Tibial artery (tissue), 4 donors: ENCODE results near the gene CACNA2D1.

ENCODE experiments used
- DNase-seq, 2 donors: peaks; one replicate each; pipeline ENCODE4 v3.0.0-alpha.2; 2019
- H3K27ac ChIP-seq, 2 donors: fragments of 200-600 bp; sonication (generic) in 1 of 2; 1 replicate in 1 of 2; 2 replicates in 1 of 2; pipeline ENCODE4 v1.5.1; 2018 to 2019; ENCODE audit warnings: mild to moderate bottlenecking in 1 of 2
- H3K27me3 ChIP-seq, 2 donors: fragments of 200-600 bp; sonication (generic) in 1 of 2; one replicate each; pipeline versions ENCODE4 v1.5.1 to v1.6.0; 2016 to 2019
- H3K36me3 ChIP-seq, 3 donors: fragments of 200-600 bp; sonication (generic) in 2 of 3; one replicate each; pipeline ENCODE4 v1.5.1; 2016 to 2019; ENCODE audit warnings: mild to moderate bottlenecking in 2 of 3
- H3K4me1 ChIP-seq, 4 donors: fragments of 200-600 bp; sonication (generic) in 2 of 4; 1 replicate in 3 of 4; 2 replicates in 1 of 4; pipeline ENCODE4 v1.5.1; 2016 to 2019
- H3K4me3 ChIP-seq, 2 donors: fragments of 200-600 bp; sonication (generic) in 1 of 2; 1 replicate in 1 of 2; 2 replicates in 1 of 2; pipeline ENCODE4 v1.5.1; 2018 to 2019; ENCODE audit warnings: mild to moderate bottlenecking in 2 of 2
- H3K9me3 ChIP-seq, 3 donors: fragments of 200-600 bp; sonication (generic) in 1 of 3; one replicate each; pipeline ENCODE4 v1.5.1; 2016 to 2019
- CTCF ChIP-seq, 2 experiments: fragments of 200-600 bp in 1 of 2; fragments of 450-650 bp in 1 of 2; IDR thresholded peaks; one replicate each; pipeline ENCODE4 v1.5.1; 2017 to 2019; ENCODE audit warnings: antibody characterized with exemption in 2 of 2, mild to moderate bottlenecking in 1 of 2, moderate library complexity in 1 of 2
- intact Hi-C: fragments of 100-400 bp; cut with DNase I; formaldehyde crosslinking; loops from one replicate; pipeline ENCODE4 v1.15.0; 2023; ENCODE audit warnings: low total_unique reads

Gene CACNA2D1

GRCh38 chr7:82128546-82128945 lies 315.0 kb downstream of the CACNA2D1 start:
- Histone ChIP-seq H3K4me3 (no peak overlapping the region), H3K27ac (no peak overlapping the region), H3K4me1 (peaks cover 0 to 4% (median 0%) of the 10 kb centered on the region in 4 donors), H3K27me3 (no peaks in the 10 kb centered on the region), H3K36me3 (peaks cover 0 to 6% (median 6%) of the 10 kb centered on the region in 3 donors), H3K9me3 (no peaks in the 10 kb centered on the region)
- no peak for DNase-seq
- intact Hi-C loops, result no loop called here
- TF ChIP-seq CTCF (IDR thresholded peaks at IDR 0.05), result no peak

GRCh38 chr7:82126576-82126975 lies 317.0 kb downstream of the CACNA2D1 start:
- H3K27me3 ChIP-seq, result no peaks in the 10 kb centered on the region
- intact Hi-C loops, result no loop called here
- peaks cover 0 to 6% (median 6%) of the 10 kb centered on the region in 3 donors for H3K36me3 ChIP-seq
- H3K4me3 ChIP-seq, result no peak overlapping the region
- peaks cover 0 to 4% (median 0%) of the 10 kb centered on the region in 4 donors for H3K4me1 ChIP-seq
- H3K9me3 ChIP-seq, result no peaks in the 10 kb centered on the region
- DNase-seq, result no peak
- no peak for TF ChIP-seq CTCF (IDR thresholded peaks at IDR 0.05)
- no peak overlapping the region for H3K27ac ChIP-seq

- no peak overlapping the region for H3K4me3 ChIP-seq
- DNase-seq, result no peak
- H3K36me3 ChIP-seq, result peaks cover 0 to 6% (median 6%) of the 10 kb centered on the region in 3 donors
- no peak for TF ChIP-seq CTCF (IDR thresholded peaks at IDR 0.05)
- no peaks in the 10 kb centered on the region for H3K27me3 ChIP-seq
- peaks cover 0 to 4% (median 0%) of the 10 kb centered on the region in 4 donors for H3K4me1 ChIP-seq
- H3K27ac ChIP-seq, result no peak overlapping the region
- H3K9me3 ChIP-seq, result no peaks in the 10 kb centered on the region
- intact Hi-C loops, result no loop called here
These were observed 319.1 kb downstream of the CACNA2D1 start for GRCh38 chr7:82124445-82124844.

GRCh38 chr7:82122275-82122674 lies 321.3 kb downstream of the CACNA2D1 start:
- Histone ChIP-seq H3K4me3 (no peak overlapping the region), H3K9me3 (no peaks in the 10 kb centered on the region), H3K27me3 (no peaks in the 10 kb centered on the region), H3K27ac (no peak overlapping the region), H3K4me1 (no peaks in the 10 kb centered on the region), H3K36me3 (peaks cover 0 to 6% (median 6%) of the 10 kb centered on the region in 3 donors)
- DNase-seq, result no peak
- intact Hi-C loops, result no loop called here
- no peak for TF ChIP-seq CTCF (IDR thresholded peaks at IDR 0.05)

GRCh38 chr7:82114237-82114636 lies 329.3 kb downstream of the CACNA2D1 start:
- Histone ChIP-seq H3K4me3 (no peak overlapping the region), H3K27me3 (no peaks in the 10 kb centered on the region), H3K9me3 (no peaks in the 10 kb centered on the region), H3K27ac (no peak overlapping the region), H3K4me1 (no peaks in the 10 kb centered on the region), H3K36me3 (no peaks in the 10 kb centered on the region)
- no peak for TF ChIP-seq CTCF (IDR thresholded peaks at IDR 0.05)
- DNase-seq, result no peak
- intact Hi-C loops, result no loop called here
